Measurements from ENCODE around the gene RASL10B.
"Not testable (repeated sequence)": the region's sequence is repeated elsewhere in the genome, so short reads cannot be mapped to it uniquely, and the experiment has no call there.

The RASL10B gene

GRCh38 chr17:35740997-35741931 is 9.8 kb downstream of the RASL10B start:
- no peak for DNase-seq (ENCODE audit: low read depth in 2 of 2, low spot score in 1 of 2)

- no peak for DNase-seq (ENCODE audit: low read depth in 2 of 2, low spot score in 1 of 2)
Observed at GRCh38 chr17:35742496-35742895, 11.1 kb downstream of the RASL10B start.

GRCh38 chr17:35742896-35743477 is 11.5 kb downstream of the RASL10B start:
- no peak for DNase-seq (ENCODE audit: low read depth in 2 of 2, low spot score in 1 of 2)

GRCh38 chr17:35743626-35744328 is 12.3 kb downstream of the RASL10B start:
- DNase-seq (ENCODE audit: low read depth in 2 of 2, low spot score in 1 of 2) = no peak

DNA sequence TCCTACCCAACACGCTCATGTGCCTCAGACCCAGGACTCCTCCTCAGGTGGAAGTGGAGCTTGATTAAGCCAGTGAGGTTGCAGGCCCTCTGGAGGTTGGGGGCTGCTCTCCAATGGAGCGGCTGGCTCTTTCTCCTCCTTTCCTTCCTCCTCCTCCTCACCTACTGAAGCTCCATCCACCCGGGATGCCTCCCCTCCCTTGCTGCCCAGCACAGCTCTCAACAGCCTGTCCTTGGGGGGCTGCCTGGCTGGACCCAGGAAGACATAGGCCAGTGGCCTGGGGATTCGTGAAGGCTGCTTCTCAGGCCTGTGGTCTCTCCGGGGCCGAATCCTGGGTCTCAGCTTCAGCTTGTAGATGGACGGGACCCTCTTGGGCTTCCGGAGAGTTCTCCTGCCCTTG is 13.4 kb downstream of the RASL10B start:
- DNase-seq (ENCODE audit: low read depth in 2 of 2, low spot score in 1 of 2) = no peak

DNA sequence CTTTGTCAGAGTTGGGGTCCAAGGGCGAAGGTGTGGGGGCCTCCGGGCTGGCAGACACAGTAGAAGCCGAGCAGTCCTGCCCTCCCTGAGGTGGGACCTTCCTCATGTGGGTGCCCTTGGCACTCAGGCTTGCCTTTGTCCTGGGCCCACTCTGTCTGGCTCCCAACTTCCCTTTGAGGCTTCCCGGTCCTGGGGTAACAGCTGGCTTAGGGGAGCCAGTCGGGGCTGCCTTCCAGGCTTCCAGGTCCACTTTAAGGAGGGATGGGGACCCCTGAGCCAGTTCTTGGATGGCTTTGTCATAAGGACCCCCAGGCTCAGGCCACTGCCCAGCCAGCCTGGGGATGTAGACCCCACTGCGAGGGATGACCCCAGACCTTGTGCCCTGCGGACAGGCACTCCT is 13.8 kb downstream of the RASL10B start:
- DNase-seq (ENCODE audit: low read depth in 2 of 2, low spot score in 1 of 2) = no peak

- no peak for DNase-seq (ENCODE audit: low read depth in 2 of 2, low spot score in 1 of 2)
Observed at GRCh38 chr17:35745749-35746320, 14.4 kb downstream of the RASL10B start.

- DNase-seq (ENCODE audit: low read depth in 2 of 2, low spot score in 1 of 2) = peak; percentile 47 to 62
Observed at GRCh38 chr17:35747540-35748017, 16.1 kb downstream of the RASL10B start.

GRCh38 chr17:35748341-35748841 is 17.0 kb downstream of the RASL10B start:
- DNase-seq (ENCODE audit: low read depth in 2 of 2, low spot score in 1 of 2) = no peak

DNA sequence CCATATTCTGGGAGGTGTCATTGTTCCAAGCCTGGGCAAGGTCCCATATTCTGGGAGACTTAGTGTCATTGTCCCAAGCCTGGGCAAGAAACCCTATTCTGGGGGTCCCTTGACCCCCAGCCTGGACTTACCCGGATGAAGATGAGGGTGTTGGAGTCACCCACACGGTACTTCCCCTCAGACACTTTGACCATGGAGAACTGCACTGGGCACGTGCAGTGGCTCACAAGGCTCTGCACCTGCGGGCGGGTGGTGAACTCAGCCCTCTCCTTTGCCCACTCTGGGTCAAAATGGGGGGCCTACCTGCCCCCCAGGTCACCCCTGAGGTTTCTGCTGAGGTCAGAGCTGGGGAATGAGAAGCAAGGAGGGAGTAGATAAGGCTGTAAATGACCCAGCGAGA is 17.5 kb downstream of the RASL10B start:
- DNase-seq (ENCODE audit: low read depth in 2 of 2, low spot score in 1 of 2) = no peak

DNA sequence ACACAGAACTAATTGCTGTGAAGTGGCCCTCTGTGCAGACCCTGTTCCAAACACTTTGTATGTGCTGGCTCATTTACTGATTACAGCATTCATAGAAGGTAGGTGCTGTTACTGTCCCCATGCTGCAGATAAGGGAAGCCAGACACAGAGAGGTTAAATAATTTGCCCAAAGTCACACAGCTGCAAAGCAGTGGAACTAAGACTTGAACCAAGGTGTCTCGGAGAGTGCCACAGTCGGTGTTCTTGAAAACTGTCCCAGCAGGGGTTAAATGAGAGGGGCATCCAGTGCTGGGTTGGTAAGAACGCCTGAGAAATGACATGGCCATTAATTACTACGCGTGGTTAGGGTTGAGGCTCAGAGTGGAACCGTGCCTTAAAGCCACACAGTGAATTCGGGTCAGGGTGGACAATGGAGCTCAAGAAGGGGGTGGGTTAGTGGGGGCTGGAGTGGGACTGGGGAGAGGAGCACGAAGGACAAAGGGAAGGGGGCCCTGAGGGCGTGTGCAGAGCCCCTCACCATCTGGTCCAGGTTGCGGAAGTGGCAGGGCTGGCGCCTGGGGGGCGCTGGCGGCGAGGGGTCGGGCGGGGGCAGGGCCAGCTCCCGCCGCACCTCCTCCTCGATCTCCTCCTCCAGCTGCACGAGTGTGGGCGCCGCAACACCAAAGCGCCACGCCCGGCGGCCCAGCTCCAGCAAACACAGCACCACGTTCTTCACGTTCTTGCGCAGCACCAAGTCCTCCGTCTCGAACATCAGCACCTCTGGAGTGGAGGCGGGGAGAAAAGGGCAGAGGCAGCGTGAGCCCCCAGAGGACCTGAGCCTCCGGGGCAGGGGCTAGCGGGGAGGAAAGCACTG is 18.3 kb downstream of the RASL10B start:
- DNase-seq (ENCODE audit: low read depth in 2 of 2, low spot score in 1 of 2) = no peak

DNA sequence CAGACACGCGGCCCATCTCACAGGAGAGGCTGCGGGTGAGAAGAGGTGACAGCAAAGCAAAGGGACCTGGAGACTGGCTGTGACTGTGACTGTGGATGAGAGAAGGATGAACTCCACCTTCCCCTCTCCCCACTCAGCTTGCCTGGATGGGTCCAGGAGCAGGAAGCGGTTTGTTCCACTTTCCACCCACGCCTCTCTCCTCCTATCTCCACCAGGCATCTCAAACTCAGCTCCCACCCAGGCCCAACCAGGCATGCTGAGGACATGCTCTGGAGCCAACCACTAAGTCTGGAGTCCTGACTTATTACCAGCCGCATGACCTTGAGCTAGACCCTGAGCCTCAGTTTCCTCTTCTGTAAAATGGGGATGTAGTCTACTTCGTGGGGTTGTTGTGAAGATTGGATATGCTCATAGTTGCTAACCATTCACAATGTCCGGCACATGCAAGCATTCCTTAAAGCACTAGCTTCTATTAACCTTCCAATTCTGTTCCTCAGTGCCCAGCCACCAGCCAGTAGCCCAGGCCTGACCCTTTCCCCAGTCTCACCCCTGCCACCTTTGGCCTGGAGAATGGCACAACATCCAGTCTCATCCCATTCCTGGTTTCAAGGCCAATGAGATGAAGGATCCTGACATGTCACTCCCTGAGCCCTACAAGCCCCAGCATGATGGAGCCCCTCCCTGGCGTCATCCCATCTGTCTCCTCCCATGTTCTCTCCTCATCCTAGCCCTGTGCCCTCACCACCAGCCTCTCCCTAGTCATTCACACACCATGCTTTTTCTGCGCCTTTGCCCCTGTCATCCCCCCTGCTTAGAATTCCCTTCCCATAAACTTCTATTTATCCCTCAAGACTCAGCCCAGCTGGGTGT is 19.3 kb downstream of the RASL10B start:
- no peak for DNase-seq (ENCODE audit: low read depth in 2 of 2, low spot score in 1 of 2)

- not testable (repeated sequence) for DNase-seq (ENCODE audit: low read depth in 2 of 2, low spot score in 1 of 2)
Observed at GRCh38 chr17:35751541-35751940, 20.1 kb downstream of the RASL10B start.

- DNase-seq (ENCODE audit: low read depth in 2 of 2, low spot score in 1 of 2) = no peak
Observed at GRCh38 chr17:35752471-35752870, 21.0 kb downstream of the RASL10B start.

DNA sequence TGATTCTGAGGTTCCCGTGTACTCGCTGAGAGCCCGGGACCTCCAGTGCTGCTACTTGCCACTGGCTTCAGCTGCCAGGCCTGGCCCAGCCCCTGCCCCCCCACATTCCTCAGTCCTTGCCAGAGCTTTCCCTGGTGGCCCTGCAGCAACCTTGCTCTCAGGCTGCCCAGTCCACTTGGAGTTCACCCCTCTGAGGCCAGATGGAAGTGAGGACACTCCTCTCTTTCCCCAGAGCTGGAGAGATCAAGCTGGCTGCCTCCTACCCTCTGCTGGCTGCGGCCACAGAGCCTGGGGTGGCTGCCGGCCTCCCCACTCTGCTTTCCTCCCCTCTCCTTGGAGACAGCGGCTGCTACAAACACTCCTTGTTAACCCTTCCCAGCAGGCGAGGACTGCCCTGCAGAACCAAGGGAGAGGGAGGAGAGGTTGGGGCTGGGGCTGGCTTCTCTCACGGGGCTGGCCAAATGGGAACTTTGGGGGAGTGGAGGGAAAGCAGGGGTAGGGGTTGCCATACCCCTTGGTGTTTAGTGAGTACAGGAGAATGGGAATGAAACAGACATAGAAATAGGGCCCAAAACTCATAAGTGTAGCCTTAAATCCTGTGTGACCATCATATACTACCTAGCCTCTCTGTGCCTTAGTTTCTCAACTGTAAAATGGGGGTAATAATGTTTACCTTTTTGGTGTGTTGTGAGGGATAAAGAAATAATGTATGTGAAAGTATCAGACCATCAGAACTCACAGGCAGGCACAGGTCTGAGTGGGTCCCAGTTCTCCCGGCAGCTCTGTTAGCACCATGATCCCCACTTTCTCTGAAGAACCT is 21.7 kb downstream of the RASL10B start, which contains the start of gene GAS2L2:
Gene GAS2L2, minus strand, starts transcription at position 295 of the 820 bp plus-strand sequence. CDS start 389 bp downstream, outside the sequence.
- DNase-seq (ENCODE audit: low read depth in 2 of 2, low spot score in 1 of 2) = no peak

- DNase-seq (ENCODE audit: low read depth in 2 of 2, low spot score in 1 of 2) = no peak
Observed at GRCh38 chr17:35757243-35757642, 25.8 kb downstream of the RASL10B start.

GRCh38 chr17:35760587-35760986 is 29.1 kb downstream of the RASL10B start, which contains the start of gene C17orf50:
Gene C17orf50, plus strand, starts transcription at chr17:35760887. Its CDS starts 55 bp downstream, at chr17:35760942.
- DNase-seq (ENCODE audit: low read depth in 2 of 2, low spot score in 1 of 2) = no peak

- DNase-seq (ENCODE audit: low read depth in 2 of 2, low spot score in 1 of 2) = no peak
Observed at GRCh38 chr17:35761601-35762000, 30.2 kb downstream of the RASL10B start.
